ENCODE data around the gene SFMBT2.
"Not testable (repeated sequence)": the region's sequence is repeated elsewhere in the genome, so short reads cannot be mapped to it uniquely, and the experiment has no call there.

The SFMBT2 gene

GRCh38 chr10:7258948-7259523 lies 151.8 kb downstream of the SFMBT2 start:
- DNase-seq = peak; percentile 70 to 73

GRCh38 chr10:7255517-7255916 lies 155.3 kb downstream of the SFMBT2 start:
- no peak for DNase-seq

GRCh38 chr10:7251696-7252465 lies 159.0 kb downstream of the SFMBT2 start:
- DNase-seq = no peak

GRCh38 chr10:7250236-7250635 lies 160.6 kb downstream of the SFMBT2 start:
- no peak for DNase-seq

- no peak for DNase-seq
These were observed 162.2 kb downstream of the SFMBT2 start for GRCh38 chr10:7248585-7249164.

GRCh38 chr10:7248148-7248547 lies 162.7 kb downstream of the SFMBT2 start:
- no peak for DNase-seq

- DNase-seq = no peak
These were observed 165.3 kb downstream of the SFMBT2 start for GRCh38 chr10:7245505-7245904.

- no peak for DNase-seq
These were observed 167.0 kb downstream of the SFMBT2 start for GRCh38 chr10:7243873-7244272.

GRCh38 chr10:7243139-7243538 lies 167.7 kb downstream of the SFMBT2 start:
- DNase-seq = no peak

- peak in 1 of 2 experiments; percentile 39 for DNase-seq
These were observed 171.4 kb downstream of the SFMBT2 start for GRCh38 chr10:7239312-7239985.

GRCh38 chr10:7235376-7235775 lies 175.5 kb downstream of the SFMBT2 start:
- no peak for DNase-seq

GRCh38 chr10:7234109-7234508 lies 176.7 kb downstream of the SFMBT2 start:
- no peak for DNase-seq

GRCh38 chr10:7233259-7233991 lies 177.4 kb downstream of the SFMBT2 start:
- DNase-seq = no peak

- DNase-seq = no peak
These were observed 179.1 kb downstream of the SFMBT2 start for GRCh38 chr10:7231509-7232414.

- no peak for DNase-seq
These were observed 179.9 kb downstream of the SFMBT2 start for GRCh38 chr10:7230951-7231350.

GRCh38 chr10:7230036-7230435 lies 180.8 kb downstream of the SFMBT2 start:
- no peak for DNase-seq

- no peak for DNase-seq
These were observed 185.7 kb downstream of the SFMBT2 start for GRCh38 chr10:7225133-7225532.

GRCh38 chr10:7218968-7219367 lies 191.9 kb downstream of the SFMBT2 start:
- no peak for DNase-seq

GRCh38 chr10:7212696-7213095 lies 198.1 kb downstream of the SFMBT2 start:
- DNase-seq = not testable (repeated sequence)

GRCh38 chr10:7211857-7212577 lies 198.8 kb downstream of the SFMBT2 start:
- DNase-seq = no peak

- no peak for DNase-seq
These were observed 200.3 kb downstream of the SFMBT2 start for GRCh38 chr10:7210516-7210915.

Measured in activated T-cell treated with anti-CD3 and anti-CD28 coated beads, Interleukin-2, amount 50 U/mL, for 48 hours (primary cell).